ENCODE data around the gene EEF1G. TPM values are rescaled to one million over a fixed set of nuclear protein-coding genes. Genes with fewer than 3 reads are reported as not detected.
"Not testable (repeated sequence)": the region's sequence is repeated elsewhere in the genome, so short reads cannot be mapped to it uniquely, and the experiment has no call there.

Gene EEF1G
- total RNA-seq, 1 donor from 2014 or later = 958 TPM

GRCh38 chr11:62572431-62572830 is 1.3 kb downstream of the EEF1G start:
- peaks cover 74% of the 10 kb centered on the region for H3K4me1 ChIP-seq

GRCh38 chr11:62571493-62571892 is 2.2 kb downstream of the EEF1G start:
- DNase-seq; H3K27ac ChIP-seq (replicated peaks); H3K27me3 ChIP-seq (ENCODE audit: low read depth); H3K4me3 ChIP-seq; H3K9me3 ChIP-seq (replicated peaks); intact Hi-C loops (cut with micrococcal nuclease): not testable (repeated sequence)
- Histone ChIP-seq H3K36me3 (peaks cover 63% of the 10 kb centered on the region), H3K4me1 (peaks cover 68% of the 10 kb centered on the region)

More at GRCh38 chr11:62572431-62572830, 1.3 kb downstream of the EEF1G start:
- intact Hi-C loops (cut with micrococcal nuclease) = no loop called here
- Histone ChIP-seq H3K9me3 (replicated peaks) (no peaks in the 10 kb centered on the region), H3K4me3 (peak overlapping the region; percentile 94), H3K27me3 (ENCODE audit: low read depth) (no peaks in the 10 kb centered on the region), H3K27ac (replicated peaks) (peak overlapping the region; percentile 87), H3K36me3 (peaks cover 63% of the 10 kb centered on the region)
- TF ChIP-seq CTCF (IDR thresholded peaks at IDR 0.05; ENCODE audit: borderline replicate concordance) = no peak
- no peak for DNase-seq

DNA sequence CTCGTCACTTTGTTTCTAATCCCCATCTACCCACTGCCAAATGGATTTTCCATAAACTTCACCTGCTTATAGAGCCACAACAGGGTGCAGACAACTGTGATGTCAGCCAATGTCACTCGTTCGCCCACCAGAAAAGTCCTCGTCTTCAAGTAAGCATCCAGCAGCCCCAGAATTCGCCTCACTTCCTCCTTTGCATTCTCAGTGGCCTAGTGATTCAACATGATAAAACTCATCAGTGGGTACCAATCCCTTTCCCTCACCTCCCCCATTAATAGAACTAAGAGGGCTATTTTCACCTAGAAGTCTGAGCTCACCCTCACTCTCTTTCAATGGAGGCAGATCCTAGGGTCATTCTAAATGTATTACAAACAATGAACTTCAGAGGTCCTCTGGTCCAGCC is 2.8 kb downstream of the EEF1G start:
- H3K36me3 ChIP-seq = peaks cover 67% of the 10 kb centered on the region
- H3K9me3 ChIP-seq (replicated peaks); H3K27me3 ChIP-seq (ENCODE audit: low read depth); H3K4me3 ChIP-seq; intact Hi-C loops (cut with micrococcal nuclease); DNase-seq: not testable (repeated sequence)
- peaks cover 62% of the 10 kb centered on the region for H3K4me1 ChIP-seq
- H3K27ac ChIP-seq (replicated peaks) = peak overlapping the region; percentile 9

DNA sequence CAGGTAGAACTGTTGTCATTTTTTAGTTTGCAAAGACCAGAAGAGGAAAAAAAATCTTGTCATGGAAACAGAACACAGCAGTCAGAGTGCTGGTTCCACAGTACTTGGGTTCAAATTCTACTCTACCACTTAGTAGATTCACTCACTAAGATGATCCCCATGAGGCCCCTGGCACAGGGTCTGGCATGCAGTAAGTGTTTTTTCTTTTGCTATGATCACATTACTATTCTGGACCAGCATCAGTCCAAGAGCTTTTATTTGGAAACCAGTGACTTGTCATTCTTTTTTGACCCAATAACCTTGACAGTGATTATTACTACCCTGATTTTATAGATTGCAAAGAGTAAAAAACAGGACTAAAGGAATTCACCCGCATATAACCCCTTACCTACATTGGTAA is 4.1 kb downstream of the EEF1G start:
- Histone ChIP-seq H3K36me3 (peaks cover 80% of the 10 kb centered on the region), H3K4me1 (peaks cover 49% of the 10 kb centered on the region), H3K27ac (replicated peaks) (peak overlapping the region; percentile 9), H3K9me3 (replicated peaks) (no peaks in the 10 kb centered on the region), H3K27me3 (ENCODE audit: low read depth) (no peaks in the 10 kb centered on the region), H3K4me3 (no peak overlapping the region)
- intact Hi-C loops (cut with micrococcal nuclease) = no loop called here
- no peak for DNase-seq
- TF ChIP-seq CTCF (IDR thresholded peaks at IDR 0.05; ENCODE audit: borderline replicate concordance) = no peak

DNA sequence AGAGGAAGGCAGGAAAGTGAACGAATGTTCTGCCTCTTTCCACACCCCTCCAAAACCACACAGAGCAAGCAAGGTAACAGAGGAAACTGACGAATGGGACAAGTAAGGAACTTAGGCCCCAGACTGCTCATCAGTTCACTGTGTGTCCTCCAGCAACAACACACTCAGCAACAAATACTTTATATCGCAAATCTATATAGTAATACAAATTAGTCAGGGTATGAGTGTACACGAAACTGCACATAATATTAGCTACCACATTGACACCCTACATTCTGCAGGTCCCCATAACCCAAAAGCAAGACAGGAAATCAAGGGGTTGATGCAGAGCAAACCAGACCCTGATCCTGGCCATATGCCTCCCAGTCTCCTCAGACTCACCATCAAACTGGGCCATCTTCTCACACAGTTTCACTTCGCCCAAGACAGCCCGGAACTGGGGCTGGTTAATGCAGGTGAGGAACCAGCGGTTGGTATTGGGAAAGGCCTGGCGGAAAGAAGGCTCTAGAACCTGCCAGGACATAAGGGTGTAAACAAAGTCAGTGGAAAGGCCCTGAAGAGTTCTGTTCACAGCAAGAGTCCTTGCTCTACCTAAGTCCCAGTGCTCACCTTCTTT is 6.6 kb downstream of the EEF1G start:
- Histone ChIP-seq H3K36me3 (peaks cover 100% of the 10 kb centered on the region), H3K27me3 (ENCODE audit: low read depth) (no peaks in the 10 kb centered on the region), H3K4me3 (no peak overlapping the region), H3K4me1 (peaks cover 29% of the 10 kb centered on the region), H3K9me3 (replicated peaks) (no peaks in the 10 kb centered on the region), H3K27ac (replicated peaks) (no peak overlapping the region)
- DNase-seq = no peak
- intact Hi-C loops (cut with micrococcal nuclease) = no loop called here
- no peak for TF ChIP-seq CTCF (IDR thresholded peaks at IDR 0.05; ENCODE audit: borderline replicate concordance)

DNA sequence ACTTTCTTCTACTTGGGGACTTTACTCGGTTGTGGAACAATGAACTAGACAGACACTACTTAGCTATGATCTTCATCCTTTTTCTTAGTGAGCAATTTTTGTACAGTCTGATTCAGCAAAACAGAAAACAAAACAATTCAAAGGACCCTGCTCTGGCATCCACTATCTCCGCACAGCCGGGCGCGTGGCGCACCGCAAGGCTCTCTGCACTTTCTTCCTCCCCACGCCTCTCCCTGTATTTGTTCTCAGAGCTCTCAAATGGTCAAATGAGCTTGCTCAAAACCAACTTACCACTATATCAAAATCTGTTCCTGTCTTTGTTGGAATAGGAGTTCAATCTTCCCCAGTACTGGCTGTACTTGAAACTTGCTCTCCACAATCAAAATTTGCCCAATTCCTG is 7.4 kb downstream of the EEF1G start:
- Histone ChIP-seq H3K4me1 (peaks cover 22% of the 10 kb centered on the region), H3K36me3 (peaks cover 98% of the 10 kb centered on the region), H3K27me3 (ENCODE audit: low read depth) (no peaks in the 10 kb centered on the region), H3K9me3 (replicated peaks) (no peaks in the 10 kb centered on the region), H3K4me3 (no peak overlapping the region), H3K27ac (replicated peaks) (no peak overlapping the region)
- intact Hi-C loops (cut with micrococcal nuclease) = no loop called here
- TF ChIP-seq CTCF (IDR thresholded peaks at IDR 0.05; ENCODE audit: borderline replicate concordance) = no peak
- DNase-seq = no peak

Measured in left ventricle myocardium inferior (tissue), 1 donor.